HG03432 (cell line): ENCODE results near the gene KIAA1549.
A peak's percentile ranks its signal among the peaks of the same experiment; 100 is the strongest.
"Not testable (repeated sequence)": the region's sequence is repeated elsewhere in the genome, so short reads cannot be mapped to it uniquely, and the experiment has no call there.

Experiments
- ATAC-seq: cut with Tn5 transposase; IDR thresholded peaks from one replicate; pipeline ENCODE4 v1.9.1; 2021; ENCODE audit warnings: mild to moderate bottlenecking, moderate library complexity; ENCODE audit not compliant: unreplicated experiment

Gene KIAA1549

DNA sequence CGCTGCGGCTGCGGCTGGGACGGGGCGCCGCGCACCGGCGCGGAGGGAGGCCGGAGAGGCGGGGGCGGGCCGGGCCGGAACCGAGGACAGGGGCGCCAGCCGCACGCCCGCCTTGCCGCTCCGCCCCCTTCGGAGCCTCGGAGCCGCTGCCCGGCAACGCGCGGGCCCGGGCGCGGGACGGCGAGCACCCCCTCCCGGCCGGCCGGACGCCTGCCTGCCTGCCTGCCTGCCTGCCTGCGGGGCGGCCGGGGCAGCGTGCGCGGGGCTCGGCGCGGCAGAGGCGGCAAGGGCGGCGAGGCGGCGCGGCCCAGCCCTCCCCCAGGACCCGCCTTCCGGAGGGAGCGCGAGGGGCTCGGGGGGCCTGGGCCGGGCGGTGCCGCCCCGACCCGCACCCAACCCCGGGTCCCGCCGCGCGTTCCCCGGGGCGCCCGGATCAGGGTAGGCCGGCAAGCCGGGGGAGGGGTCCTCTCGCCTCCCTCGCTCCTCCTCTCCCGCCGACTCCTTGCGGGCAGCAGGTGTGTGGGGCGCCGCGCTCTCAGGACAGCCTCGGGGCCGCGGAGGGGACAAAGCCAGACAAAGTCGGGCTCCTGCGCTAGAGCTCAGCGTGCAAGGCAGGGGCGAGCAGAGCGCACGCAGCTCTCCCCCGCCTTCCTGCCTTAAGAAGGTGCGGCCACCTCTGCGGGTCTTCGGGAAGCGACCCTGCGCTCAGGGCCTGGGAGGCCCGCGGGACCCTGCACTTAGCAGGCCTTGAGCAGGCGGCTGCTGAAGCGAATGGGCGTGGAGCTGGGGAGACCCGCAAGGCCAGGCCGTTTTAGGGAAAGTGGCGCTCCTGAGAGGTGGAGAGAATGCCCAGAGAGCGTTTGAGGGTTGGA lies at the start of gene KIAA1549:
Gene KIAA1549, minus strand, starts transcription at position 58 of the 872 bp plus-strand sequence. CDS start 120 bp downstream, outside the sequence.
- ATAC-seq = peak; percentile 94

DNA sequence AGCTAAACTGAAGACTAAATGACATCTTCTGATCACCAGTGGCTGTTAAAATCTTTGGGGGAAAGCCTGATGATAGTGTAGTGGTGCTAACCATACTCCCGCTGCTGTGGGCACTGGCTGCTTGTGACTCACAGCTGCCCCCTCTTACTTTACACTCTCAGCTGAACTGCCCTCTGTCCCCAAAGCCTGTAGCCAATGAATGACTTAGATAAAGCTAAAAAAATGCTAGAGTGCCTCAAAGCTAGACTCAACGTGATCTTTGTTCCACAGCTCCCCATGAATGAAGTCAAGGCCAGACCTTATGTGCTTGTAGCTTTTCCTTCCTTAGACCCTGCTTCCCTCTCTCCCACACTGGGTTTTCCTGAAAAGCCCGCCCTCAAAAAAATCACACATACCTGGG lies 48.2 kb upstream of the KIAA1549 start:
- no peak for ATAC-seq

DNA sequence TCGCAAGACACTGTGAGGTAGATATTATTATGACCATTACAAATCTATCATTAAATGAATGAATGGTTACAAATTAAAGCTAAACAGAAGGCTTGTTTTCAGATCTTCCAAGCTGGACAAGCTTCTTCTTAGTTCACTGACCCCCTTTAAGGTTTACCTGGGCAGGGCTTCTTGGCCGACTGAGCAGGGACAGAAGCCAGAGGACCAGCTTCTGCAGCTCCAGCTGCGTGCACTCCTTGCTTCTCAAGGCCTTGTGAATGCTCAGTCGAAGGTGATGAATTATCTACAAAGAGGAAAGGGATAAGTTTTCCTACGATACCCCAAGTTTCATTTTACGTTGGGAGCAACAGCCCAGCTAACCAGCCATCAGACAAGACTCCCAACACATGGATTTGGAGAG lies 45.4 kb upstream of the KIAA1549 start:
- no peak for ATAC-seq

DNA sequence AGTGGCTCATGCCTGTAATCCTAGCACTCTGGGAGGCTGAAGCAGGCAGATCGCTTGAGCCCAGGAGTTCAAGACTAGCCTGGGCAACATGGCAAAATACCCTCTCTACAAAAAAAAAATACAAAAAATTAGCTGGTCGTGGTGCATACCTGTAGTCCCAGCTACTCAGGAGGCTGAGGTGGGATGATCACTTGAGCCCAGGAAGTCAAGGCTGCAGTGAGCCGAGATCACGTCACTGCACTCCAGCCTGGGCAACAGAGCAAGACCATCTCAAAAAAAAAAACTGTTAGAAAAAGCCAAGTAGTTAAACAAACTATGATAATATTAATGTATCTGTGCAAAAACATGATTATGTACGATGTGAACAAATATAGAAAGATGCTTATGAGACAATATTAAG lies 44.7 kb upstream of the KIAA1549 start:
- not testable (repeated sequence) for ATAC-seq

GRCh38 chr7:139023076-139023475 lies 41.9 kb upstream of the KIAA1549 start:
- no peak for ATAC-seq

DNA sequence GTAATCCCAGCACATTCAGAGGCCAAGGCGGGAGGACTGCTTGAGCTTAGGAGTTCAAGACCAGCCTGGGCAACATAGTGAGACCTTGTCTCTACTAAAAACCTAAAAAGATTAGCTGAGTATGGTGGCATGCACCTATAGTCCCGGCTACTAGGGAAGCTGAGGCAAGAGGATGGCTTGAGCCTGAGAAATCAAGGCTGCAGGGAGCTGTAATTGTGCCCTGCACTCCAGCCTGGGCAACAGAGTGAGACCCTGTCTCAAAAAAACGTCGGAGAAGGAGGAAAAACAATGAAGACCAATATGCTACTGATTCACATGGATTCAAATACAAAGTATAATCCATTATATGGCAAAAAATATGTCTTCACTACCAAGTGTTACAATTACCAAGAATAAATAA lies 41.1 kb upstream of the KIAA1549 start:
- no peak for ATAC-seq

GRCh38 chr7:139018910-139019309 lies 37.7 kb upstream of the KIAA1549 start:
- ATAC-seq = no peak

DNA sequence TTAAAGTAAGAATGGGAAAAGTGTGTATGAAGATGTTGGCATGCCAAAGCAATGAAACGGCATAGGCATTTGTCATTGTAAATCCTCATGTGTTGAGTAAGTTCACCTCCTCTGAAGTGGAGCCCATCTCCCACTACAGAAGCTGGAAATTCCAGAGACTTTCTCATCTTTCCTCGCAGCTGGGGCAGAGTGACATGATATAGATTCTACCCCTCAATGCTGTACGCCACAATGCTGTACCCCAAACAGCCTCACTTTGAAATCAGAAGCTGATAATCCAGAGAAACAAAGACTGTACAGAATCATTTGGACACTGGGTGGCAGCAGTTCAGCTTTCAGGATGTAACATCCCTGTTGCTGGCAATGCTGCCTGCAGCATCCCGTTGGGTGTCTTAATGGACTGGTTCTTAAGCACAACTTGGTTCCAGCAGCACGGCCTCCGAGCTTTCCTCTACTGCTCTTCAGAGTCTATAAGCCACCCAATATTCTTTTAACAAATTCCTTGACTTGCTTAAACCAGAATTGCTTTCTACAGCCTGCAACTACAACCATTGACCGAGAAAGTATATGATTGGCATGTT lies 35.8 kb upstream of the KIAA1549 start:
- ATAC-seq = peak; percentile 89

DNA sequence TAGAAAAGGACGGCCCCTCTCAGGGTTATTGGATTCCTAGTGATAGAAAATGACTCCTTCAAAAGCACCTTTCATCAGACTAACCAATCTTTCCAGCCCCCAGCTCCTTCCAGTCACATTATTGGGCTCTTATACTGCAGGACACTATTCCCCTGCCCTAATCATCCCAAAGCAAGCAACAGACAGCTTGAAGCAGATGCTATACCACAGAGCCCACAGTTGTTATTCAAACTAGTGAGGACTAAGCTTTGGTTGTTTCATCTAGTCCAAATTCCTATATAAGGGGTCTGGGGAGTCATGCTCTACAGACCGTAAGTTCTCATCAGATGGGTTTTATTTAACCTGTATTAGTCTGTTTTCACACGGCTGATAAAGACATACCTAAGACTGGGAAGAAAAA lies 30.2 kb upstream of the KIAA1549 start:
- no peak for ATAC-seq

GRCh38 chr7:139004321-139005090 lies 23.3 kb upstream of the KIAA1549 start:
- ATAC-seq = no peak

- no peak for ATAC-seq
Measured at GRCh38 chr7:138999414-138999813, 18.2 kb upstream of the KIAA1549 start.

- ATAC-seq = no peak
Measured at GRCh38 chr7:138992052-138992531, 10.9 kb upstream of the KIAA1549 start.

DNA sequence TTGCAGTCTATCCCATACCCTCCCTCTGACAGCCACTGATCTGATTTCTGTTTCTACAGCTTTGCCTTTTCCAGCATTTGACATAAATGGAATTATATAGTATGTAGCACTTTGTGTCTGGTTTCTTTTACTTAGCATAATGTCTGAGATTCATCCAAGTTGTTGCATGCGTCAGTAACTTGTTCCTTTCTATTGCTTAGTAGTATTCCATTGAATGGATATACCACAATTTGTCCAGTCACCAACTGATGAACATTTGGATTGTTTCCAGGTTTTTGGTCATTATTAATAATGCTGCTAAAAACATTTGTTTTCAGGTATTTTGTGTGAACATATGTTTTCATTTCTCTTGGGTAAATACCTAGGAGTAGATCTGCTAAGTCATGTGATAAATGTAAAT lies 6.5 kb upstream of the KIAA1549 start:
- ATAC-seq = no peak

- no peak for ATAC-seq
Measured at GRCh38 chr7:138982204-138982623, 1.0 kb upstream of the KIAA1549 start.

- ATAC-seq = peak; percentile 62
Measured at GRCh38 chr7:138980563-138981291, 462 bp downstream of the KIAA1549 start.

GRCh38 chr7:138979988-138980562 lies 1.1 kb downstream of the KIAA1549 start:
- no peak for ATAC-seq

- no peak for ATAC-seq
Measured at GRCh38 chr7:138979226-138979979, 1.8 kb downstream of the KIAA1549 start.

GRCh38 chr7:138978541-138979184 lies 2.5 kb downstream of the KIAA1549 start:
- ATAC-seq = no peak

DNA sequence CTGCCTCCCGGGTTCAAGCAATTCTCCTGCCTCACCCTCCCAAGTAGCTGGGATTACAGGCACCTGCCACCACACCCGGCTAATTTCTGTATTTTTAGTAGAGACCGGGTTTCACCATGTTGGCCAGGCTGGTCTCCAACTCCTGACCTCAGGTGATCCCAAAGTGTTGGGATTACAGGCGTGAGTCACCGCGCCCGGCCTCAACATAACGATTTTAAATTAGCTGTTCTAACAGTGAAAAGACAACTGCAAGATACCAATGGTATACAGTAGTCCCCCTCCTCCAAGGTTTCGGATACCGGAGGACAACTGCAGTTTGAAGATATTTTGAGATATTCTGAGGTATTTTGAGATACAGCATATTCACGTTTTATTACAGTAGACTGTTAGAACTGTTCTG lies 5.0 kb downstream of the KIAA1549 start:
- ATAC-seq = not testable (repeated sequence)
